ENCODE data around the gene GPC6. TPM values are rescaled to one million over a fixed set of nuclear protein-coding genes. Genes with fewer than 3 reads are reported as not detected.

GPC6 gene
- total RNA-seq, 1 donor from 2014 or later = 38.9 TPM

DNA sequence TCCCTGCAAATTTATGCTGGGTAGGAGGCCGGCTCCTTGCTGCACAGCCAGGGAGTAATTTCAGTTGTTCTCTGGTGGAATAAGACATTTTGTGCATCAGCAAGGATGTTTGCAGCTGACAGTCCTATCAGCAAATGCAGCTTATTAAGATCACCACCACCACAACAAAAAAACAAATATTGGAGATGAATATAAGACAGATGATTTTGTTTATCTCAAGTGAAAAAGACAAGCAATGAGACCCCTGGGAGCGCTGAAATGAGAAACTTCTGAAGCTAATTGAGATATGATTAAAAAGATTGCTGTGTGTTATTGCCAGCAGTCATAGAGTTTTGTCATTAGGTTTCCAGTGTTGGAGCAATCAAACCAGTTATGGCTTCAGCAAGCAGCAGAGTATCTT, 505.6 kb downstream of the GPC6 start:
- no peak for DNase-seq (ENCODE audit: low read depth)

DNA sequence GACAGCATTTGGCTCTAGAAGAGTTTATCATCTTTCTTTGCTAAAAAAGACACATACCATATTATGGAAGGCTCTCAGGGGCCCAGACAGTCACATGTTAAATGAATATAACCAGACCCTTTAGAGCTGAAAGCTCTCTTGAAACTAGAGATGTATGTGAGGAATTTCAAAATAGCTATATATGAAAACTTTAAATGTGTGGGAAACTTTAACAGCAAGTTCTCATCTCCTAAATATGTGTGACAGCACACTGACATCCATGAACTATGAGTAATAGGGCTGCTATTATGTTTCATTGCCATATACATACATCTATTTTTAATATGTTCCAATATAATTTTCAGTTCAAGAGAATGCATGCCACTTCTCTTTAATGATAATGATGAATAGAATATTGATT, 509.5 kb downstream of the GPC6 start:
- no peak for DNase-seq (ENCODE audit: low read depth)

DNA sequence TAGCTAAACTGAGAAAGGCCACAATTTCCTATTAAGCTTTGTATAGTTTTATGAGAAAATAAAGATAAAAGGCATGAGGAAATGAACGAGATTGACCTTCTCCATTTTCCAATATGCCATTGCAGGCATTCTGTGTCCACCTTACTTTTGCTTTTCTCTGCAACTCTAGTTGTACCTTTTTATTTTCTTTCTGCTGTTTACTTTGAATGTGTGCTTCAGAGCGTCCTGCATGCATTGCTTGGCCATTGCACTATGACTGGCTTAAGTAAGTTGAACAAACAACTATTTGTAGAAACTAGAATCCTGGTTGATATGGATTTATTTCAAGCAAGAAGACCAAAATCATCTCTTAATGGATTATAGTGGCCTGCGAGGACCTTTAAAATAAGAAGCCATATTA, 510.3 kb downstream of the GPC6 start:
- DNase-seq (ENCODE audit: low read depth) = no peak

DNA sequence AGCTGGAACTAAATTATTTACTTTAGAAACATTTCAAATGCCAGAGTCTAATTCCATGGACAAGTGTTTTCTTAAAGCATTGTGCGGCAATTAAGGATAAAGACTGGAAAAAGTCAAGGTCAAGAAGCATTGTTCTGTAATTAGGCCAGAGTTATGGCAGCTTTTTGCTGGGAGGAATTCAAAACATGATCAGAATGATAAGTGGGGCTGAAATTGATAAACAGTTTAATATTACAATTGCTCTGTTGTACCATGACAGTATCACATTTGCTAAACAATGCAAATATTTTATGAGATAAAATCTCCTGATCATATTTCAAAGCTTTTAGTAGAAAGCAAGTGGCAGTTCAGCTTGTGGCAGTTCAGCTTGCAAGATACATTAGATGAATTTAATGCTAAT, 513.7 kb downstream of the GPC6 start:
- DNase-seq (ENCODE audit: low read depth) = no peak

DNA sequence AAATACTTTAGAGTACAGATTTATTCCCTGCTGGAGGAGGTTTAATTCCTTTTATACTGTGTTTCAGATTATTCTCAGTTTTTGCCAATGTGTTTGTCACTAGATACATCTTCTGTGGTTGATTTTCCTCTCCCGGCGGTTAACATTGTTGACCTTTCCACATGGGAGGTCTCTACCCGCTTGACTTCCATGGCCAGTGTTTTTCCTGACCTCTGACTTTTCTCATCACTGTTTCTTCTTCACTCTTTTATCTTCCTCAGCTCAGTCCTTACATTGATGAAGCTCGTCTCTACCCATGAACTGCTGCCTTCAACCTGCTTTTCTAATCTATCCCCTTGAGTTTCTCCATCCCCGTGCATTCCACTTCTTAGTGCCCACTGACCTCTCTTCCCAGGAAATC, 517.4 kb downstream of the GPC6 start:
- DNase-seq (ENCODE audit: low read depth) = no peak

DNA sequence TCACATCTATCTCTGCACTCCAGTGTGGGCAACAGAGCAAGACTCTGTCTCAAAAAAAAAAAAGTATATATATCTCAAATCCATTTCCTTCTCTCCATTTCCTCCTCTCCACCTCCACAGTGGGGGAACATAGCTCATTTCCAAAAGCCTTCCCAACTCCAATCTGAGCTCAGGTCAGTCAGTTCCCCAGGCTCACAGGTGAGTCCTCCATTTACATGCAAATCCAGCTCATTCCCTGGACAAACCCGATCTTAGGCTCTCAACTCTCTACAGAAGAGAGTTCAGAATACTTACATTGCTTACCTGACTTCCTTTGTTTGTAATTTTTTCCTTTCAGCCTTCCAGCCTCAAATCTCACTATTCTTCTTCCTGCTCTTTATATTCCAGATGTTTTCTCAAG, 518.3 kb downstream of the GPC6 start:
- DNase-seq (ENCODE audit: low read depth) = no peak

DNA sequence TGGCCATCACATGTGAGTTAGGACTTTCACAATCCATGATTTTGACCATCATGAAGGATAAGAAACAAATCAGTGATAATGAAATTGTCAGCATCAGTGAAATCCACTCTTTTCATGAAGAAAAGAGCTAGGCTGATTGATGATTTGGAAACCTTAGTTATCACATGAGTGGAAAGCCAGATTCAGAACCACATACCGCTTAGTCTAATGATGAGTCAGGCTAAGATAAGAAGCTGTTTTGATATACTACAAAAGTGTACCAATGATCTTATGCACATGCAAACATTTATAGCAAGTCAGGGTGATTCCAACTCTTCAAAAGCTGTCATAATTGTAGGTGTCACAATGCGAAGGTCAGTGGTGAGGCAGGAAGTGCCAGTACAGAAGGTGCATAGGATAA, 519.3 kb downstream of the GPC6 start:
- DNase-seq (ENCODE audit: low read depth) = no peak

DNA sequence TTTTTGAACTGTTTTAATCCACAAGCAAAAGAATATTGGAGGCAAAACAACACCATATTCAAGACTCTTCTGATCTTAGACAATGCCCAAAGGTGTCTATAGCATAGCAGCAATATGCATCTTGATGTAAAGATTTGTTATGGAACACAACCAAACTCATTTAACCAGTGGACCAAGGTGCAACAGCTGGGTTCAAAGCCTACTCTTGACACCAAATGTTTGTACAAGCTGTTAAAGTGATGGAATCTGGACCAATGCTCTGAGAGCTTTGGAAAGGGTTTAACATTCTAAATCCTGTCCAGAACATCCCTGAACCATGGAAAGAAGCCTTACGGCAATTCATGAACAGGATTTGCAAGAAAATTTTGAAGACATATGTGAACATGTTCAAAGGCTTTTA, 520.0 kb downstream of the GPC6 start:
- no peak for DNase-seq (ENCODE audit: low read depth)

DNA sequence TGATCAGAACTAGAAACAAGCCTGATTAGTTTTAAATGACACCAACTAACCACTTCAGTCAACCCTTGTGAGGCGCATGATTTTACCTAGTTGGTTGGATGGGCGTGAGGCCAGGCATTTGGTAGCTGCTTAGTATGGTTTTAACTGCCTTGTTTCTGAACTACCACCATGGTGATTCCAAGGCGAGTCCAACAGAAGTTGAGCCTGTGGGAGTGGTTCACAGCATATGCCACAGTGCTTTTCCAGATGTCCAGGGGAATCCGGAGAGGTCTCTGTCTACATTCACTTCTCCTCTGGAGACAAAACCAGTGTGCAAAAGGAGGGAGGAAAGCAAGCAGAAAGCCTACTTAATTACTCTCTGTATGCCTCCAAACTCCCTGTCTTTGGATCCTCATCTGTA, 524.1 kb downstream of the GPC6 start:
- DNase-seq (ENCODE audit: low read depth) = no peak

DNA sequence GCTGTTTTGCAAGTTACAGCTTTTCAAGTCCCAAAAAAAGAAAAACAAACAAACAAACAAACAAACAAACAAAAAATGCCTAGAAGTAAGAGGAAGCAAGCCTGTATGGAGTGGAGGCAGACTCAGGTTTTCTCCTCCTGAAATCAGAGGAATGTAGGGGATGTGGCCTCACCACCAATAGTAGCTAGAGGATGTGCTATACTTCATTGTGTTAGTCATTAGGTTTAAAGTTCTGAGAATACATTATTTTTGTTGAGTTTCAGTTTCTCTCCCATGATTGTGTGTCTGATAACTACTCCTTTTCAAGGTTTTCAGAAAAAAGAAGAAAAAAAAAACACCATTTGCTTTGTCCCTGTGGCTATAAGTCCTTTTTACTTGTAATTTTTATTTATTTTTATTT, 524.5 kb downstream of the GPC6 start:
- DNase-seq (ENCODE audit: low read depth) = no peak

DNA sequence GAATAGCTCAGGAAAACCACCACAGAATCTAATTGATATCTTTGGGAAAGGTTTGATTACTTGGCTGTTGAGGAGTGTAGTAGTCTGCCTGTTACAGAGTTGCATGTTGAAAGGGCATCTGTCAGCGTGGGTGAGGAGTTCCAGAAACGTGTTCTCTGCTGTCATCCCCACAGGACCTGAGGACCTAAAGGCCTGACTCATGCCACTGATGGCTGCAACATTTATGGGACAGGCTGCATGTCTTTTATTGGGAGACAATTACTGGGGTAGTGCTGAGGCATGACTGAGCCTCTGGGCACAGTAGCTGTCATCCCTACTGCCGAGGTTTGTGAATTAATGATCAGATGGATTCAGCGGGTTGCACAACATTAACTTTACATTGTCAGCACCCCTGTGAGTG, 525.9 kb downstream of the GPC6 start:
- DNase-seq (ENCODE audit: low read depth) = no peak

DNA sequence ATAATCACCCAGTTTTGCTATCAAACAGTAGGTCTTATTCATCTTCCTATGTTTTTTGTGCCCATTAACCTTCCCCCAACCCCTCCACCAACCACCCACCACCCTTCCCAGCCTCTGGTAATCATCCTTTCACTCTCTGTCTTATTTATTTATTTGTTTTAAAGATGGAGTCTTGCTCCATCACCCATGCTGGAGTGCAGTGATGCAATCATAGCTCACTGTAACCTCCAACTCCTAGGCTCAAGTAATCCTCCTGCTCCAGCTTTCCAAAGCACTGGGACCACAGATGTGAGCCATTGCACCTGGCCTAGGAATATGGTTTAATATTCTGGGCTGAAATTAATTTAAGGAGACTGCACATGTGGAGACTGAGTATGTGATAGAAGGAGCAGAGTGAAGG, 527.0 kb downstream of the GPC6 start:
- DNase-seq (ENCODE audit: low read depth) = no peak

DNA sequence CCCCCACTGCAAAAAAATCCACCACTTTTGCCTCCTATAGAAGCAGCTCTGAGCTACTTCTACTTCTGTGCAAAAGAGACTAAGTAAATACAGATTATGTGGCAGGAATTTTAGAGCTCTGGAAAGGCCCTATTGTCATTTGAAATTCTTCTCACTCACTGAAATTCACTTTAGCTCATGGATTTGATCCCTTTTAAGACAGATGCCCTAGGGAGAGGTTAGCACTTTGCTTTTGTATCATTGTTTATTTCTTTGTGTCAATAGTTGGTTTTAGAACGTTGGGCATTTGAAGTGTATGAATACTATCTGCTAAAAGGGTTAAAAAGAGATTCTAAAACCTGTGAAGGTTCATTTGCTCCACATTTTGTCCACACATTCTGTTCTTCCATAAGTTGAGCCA, 528.7 kb downstream of the GPC6 start:
- no peak for DNase-seq (ENCODE audit: low read depth)

DNA sequence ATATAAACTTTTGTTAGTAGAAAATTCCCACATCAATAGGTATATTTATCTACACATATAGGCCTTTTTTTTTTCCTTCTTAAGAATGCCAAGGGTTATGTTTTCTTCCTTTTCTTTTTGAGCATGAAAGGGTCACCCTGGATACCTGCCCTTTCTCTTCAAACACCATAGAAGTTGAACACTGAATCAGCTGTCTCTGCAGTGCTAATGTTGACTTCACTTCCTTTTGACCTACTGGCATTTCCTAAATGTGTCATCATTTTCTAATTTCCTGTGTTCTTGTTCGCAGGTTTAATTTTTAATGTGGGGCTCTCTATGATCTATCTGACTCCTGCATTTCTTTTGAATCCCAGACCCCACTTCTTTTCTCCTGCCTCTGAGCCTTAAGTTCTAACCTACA, 532.0 kb downstream of the GPC6 start:
- peak; percentile 69 for DNase-seq (ENCODE audit: low read depth)

DNA sequence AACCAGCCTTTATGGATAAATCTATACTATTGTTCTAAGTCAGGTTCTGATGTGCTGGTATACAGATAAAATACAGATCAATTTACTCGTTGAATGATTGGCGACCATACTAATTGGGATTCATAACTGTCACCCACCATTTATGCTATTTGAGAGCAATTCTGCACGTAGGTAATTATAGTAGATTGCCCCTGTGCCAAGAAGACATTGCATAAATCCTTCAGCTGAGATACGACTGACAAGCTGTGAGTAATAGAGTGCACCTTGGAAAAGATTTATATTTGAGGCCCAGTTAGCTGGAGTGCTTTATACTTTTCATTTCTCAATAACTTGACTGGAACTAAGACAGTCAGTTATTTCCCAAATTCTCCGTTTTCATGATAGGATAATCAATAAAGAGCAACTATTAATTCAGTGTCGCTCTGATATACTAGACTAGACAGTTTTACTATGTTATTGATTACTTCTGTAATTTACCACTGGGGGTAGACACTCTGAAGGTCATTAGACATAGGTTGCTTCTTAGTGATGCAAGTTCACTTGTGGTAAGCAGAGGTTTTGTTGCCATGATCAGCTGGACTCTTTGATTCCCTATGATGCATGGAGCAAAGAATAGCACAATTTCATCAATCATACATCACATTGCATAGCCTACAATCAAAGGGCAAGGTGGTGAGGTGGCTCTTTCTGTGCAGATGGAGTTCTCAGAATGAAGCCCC, 536.3 kb downstream of the GPC6 start:
- no peak for DNase-seq (ENCODE audit: low read depth)

DNA sequence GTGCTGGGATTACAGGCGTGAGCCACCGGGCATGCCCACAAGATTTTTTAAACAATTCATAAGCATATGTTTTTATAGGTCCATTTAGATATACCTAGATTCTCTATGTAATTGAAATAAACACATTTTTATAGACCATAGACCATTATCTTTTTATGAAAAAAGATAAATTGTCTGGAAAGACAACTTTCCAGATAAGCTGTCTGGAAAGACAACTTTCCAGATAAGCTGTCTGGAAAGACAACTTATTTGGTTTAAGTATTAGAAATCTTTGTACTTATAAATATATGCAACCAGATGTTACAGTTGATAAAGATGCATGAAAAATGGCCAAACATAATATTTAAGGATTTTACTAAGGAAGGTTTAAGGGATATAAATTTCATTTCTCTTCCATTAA, 538.5 kb downstream of the GPC6 start:
- no peak for DNase-seq (ENCODE audit: low read depth)

DNA sequence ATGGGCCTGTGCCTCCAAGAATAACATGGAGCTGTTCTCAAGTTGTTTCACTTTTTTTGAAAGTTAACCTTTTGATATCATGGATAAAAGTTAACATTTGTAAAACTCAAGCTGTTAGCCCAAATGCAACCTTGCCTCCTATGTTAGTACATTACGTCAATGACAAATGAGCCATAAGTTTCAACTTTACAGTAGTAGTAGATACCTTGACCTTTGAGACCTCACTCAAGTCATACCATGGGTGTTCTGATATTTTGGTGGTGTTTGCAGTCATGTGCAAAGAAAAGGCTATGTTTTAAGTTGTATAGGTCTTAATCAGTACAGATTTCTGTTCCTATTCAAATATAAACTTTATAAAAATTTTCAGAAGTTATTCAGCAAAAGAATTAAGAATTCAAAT, 539.2 kb downstream of the GPC6 start:
- no peak for DNase-seq (ENCODE audit: low read depth)

DNA sequence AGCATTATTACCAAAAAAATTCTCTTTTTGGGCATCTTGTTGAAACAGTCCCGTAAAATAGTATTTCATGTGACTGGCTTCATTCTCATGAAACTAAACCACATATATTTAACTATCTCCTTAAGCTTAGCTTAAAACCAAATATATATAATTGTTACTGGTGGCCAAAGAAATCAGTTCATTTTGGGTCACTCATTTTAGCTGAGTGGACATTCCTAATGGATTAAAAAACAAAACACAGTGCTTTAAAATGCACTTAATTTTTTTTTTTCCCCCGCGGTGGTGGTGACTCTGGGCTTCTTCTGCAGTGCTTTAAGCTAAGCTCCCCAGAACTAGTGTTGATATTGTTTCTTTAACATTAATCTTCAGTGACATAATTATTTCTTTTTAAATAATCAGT, 540.1 kb downstream of the GPC6 start:
- DNase-seq (ENCODE audit: low read depth) = no peak

DNA sequence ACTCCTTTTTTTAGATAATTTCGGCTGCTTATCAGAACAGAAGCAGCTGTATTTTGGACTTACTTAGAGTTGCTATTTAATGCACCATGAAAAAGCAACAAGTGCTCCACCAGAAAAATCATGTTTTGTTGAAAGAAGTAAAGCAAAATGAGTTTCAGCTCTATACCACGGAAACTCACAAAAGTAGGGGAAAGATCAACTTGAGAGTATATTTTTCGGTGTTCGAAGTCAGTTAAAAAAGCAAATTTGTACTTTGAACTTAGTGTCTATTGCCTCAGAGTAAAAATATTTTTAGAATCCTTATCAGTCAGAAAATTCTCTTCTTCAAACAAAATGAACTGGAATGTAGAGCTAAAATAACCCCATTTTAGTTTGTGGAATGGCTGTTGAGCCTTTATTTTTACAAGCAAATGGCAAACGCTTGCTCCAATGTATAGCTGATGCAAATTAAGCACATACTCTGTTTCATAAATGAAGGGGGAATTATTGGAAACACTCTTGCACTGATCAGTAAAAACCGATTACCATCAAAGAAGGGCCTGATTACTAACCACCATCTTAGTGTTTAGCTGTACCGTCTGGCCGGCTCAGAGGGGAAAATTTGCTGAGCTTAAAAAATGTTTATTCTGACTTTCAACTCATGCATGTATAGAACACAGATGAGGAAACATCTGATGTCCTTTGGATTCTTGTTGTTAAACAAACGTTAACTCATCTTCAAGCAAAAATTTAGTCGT, 540.7 kb downstream of the GPC6 start:
- DNase-seq (ENCODE audit: low read depth) = no peak

DNA sequence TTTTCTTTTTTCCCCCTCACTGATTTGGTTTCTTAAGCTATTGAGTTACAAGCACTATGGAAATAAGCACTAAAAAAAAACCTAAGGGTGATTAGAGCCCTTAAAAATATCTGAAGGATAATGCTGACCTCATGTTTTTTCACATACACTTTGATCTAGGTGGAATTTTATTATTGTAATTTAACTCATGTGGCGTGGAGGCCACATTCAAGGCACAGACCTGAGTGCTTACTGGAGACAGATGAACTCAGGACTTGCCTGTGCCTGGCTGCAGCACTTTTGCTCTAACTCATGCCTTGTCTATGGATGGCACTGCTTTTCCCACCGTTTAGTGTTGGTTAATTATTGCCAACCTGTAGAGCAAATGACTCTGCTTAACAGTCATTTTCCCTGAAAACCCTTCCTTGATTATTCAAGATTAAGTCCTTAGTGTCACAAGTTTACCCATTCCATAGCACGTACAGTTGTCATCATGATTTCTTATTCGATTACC, 541.4 kb downstream of the GPC6 start:
- DNase-seq (ENCODE audit: low read depth) = peak; percentile 97

DNA sequence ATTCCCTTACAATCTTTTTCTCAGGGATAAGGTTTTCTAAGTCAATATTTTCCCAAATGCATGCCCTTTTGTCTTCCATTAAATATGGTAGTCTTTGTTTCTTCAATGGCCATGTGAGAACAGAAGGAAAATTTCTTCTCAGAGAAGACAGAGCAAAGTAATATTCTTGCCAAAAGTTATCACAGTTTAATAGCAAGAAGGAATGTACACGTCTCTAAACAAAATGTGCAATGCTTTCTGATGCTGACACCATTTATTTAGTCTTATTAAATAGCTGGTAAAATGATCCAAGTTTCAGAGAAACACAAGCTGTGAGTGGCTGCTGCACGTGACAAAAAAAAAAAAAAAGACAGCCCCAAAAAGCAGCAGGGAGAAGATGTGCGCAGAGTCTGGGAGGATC, 542.5 kb downstream of the GPC6 start:
- DNase-seq (ENCODE audit: low read depth) = no peak

DNA sequence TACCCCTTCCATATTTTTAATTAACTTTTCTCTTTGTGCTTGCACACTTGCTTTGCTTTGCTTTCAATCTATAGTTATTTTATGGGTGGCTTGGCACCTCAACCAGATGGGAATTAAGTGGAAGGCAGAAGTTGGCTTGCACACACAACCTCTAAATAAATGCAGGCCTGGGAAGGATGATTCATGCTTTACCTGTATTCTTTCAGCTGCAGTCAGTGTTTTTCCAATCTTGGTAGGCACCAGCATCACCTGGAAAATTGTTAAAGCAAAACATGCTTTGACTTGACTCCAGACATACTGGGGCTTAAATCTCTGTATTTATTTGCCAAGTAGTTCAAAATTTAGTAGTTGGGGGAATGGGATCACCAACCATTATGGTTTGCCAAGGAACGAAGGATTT, 543.0 kb downstream of the GPC6 start:
- DNase-seq (ENCODE audit: low read depth) = no peak

DNA sequence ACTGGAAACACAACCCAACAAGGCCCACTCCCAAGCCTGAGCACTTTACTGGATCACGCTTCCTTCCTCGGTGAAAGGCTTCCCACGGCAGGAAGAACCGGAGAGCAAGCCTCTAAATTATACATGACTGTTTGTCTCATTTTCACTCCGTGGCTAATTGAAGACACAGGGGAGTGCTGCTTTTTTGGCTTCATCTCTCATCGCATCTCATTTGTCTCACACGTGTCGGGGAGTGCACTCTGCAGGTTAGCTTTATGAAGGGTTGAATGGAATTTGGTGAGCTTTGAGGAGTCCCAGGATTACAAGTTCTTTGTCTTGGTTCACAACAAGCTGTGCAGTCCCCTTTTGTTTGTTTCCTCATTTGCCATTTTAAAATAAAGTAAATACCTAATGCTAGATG, 544.6 kb downstream of the GPC6 start:
- no peak for DNase-seq (ENCODE audit: low read depth)

DNA sequence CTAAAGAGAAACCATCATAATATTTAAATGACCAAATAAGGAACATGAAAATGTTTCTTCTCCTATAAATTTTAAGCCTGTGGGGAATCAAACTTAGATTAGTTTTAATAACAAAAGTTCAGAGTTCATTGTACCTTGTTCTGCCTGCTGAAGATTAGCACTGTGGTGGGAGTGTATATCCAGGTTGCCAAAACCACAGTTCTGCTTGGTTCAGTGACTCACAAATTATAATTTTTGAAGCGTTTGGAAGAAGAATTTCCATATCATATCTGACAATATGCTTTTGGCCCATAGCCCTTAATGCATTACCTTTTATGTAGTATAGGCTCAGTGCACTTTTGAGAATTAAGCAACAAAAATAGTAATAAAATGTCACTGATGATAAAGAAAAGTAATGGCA, 545.2 kb downstream of the GPC6 start:
- DNase-seq (ENCODE audit: low read depth) = no peak

Data from renal cortical epithelial cell (primary cell).